Epithelial cell of proximal tubule (primary cell): ENCODE measurements around the gene POC1A. TPM values are rescaled to one million over a fixed set of nuclear protein-coding genes. Genes with fewer than 3 reads are reported as not detected.

Experiments
- DNase-seq: peaks from one replicate; pipeline ENCODE4 v3.0.0-alpha.2; 2011; ENCODE audit warnings: low read depth
- H3K4me3 ChIP-seq: 2 replicates; pipeline ENCODE4 v1.5.1; 2011; ENCODE audit warnings: low read depth, mild to moderate bottlenecking, low read length
- CTCF ChIP-seq: conservative IDR thresholded peaks from 2 replicates; pipeline ENCODE4 v1.5.1; 2012; ENCODE audit warnings: low read depth, mild to moderate bottlenecking, low read length
- total RNA-seq: library from RNA; depleted of rRNA; stranded (reverse); fragments of >200 nt; gene quantifications from 2 replicates; pipeline ENCODE4 v1.2.3, GENCODE V29; 2015

POC1A gene
- total RNA-seq, 1 donor from 2014 or later = 15.7 TPM

- no peak for TF ChIP-seq CTCF
- no peak overlapping the region for H3K4me3 ChIP-seq
- no peak for DNase-seq
These were observed 22.2 kb downstream of the POC1A start for GRCh38 chr3:52132041-52132440.

DNA sequence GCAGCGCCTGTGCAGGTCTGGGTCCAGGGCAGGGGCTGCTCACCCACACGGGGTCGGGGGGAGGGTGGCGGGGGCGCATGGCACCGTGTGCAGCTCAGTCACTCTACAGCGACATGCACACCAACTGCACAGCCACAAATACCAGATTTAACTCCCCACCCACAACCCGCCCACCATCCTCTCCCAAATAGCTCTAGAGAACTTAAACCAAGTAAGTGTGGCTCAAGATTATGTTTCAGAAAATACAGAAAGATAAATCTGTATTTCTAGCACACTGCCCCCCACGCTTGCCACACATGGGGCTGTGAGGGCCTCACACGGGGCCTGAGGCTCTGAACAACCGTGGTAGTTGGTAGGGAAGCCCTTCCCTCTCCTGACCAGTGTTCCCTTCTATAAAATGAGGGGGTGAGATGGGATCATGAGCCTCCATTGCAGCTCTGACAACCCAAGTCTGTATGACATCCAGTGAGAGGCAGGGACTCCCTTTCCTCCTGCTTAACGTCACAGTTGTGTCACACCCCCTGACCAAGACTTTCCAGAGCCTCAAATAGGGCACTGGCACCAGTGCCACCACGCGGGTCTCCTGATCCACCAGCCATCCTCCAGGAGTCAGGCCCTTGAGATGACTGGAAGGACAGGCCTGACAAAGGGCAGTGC, 23.1 kb downstream of the POC1A start:
- DNase-seq = no peak
- no peak for TF ChIP-seq CTCF

DNA sequence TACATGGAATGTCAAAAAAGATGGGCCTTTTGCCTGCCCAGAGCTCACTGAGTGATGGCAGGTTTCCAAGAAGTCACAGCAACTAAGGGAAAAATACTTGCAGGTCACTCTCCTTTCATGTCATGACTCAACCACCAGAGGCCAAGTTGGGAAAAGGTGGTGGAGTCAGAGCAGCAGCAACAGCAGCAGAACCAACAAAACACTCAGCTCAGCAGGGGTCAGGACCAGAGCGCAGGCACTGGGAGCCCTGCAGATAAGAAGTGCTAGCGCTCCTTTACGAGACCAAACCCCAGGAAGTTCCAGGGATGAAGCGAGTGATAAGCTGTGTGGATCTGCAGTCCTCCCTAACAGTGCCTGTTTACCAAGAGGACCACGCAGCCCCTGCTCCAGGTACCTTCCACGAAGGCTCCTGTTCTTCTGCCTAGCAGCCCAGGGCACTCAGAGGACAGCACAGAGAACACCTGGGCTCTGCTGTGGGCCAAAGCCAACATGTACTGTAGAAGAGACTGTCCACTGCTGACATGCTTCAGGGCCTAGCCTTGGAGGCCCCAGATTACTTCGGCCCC, 26.0 kb downstream of the POC1A start:
- peak; percentile 41 for DNase-seq
- no peak overlapping the region for H3K4me3 ChIP-seq
- peak; percentile 22 for TF ChIP-seq CTCF

More for the DNA sequence above, 23.1 kb downstream of the POC1A start:
- no peak overlapping the region for H3K4me3 ChIP-seq

DNA sequence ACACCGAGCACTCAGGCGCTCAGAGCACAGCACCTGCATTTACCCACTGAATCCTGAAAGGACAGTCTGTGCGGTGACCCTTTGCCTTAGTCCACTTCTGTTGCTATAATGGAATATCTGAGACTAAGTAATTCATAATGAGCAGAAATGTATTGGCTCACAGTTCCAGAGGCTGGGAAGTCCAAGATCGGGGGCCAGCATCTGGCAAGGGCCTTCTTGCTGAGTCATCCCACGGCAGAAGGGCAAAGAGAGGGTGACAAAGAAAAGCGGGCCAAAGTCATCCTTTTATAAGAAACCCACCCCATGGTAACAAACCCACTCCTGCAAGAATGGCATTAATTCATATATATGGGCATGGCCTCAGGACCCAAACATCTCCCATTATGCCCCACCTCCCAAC, 27.7 kb downstream of the POC1A start:
- no peak overlapping the region for H3K4me3 ChIP-seq
- DNase-seq = no peak
- no peak for TF ChIP-seq CTCF

DNA sequence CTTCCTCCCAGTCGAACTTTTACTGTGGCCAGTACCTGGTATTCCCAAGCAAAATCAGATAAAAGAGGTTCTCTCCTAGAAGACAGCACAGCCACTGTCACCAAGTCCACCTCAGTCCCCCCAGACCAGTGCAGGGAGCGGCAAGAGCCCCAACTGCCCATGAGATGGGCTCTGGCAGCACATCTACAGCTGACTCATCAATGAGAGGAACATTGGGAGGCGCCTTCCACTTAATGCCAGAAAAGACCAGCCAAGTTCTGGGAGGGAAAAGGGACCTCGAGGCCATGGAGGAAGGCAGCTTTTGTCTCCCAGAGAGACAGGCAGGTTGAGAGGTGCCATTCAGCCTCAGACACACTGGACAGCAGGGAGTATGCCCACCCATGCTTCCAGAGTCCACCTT, 28.2 kb downstream of the POC1A start:
- DNase-seq = no peak
- no peak for TF ChIP-seq CTCF
- H3K4me3 ChIP-seq = no peak overlapping the region

DNA sequence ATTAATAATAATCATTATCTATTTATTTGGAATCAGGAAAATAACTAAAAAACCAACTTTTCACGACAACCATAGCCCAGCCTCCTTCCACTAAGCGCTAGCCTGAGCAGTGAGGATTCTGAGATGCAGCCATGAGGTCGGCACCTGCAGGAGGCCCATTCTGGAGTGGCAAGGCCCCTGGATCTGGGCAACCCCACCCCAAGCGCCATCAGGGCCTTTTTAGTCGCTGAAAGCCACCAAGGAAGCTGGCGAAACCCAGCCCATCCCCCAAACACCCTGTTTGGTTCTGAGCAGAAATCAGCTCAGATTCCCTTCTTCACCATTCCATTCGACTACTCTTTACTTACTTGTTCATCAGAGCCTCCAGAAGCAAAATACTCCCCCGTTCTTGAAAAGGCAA, 29.5 kb downstream of the POC1A start:
- no peak for DNase-seq
- H3K4me3 ChIP-seq = no peak overlapping the region
- TF ChIP-seq CTCF = no peak

DNA sequence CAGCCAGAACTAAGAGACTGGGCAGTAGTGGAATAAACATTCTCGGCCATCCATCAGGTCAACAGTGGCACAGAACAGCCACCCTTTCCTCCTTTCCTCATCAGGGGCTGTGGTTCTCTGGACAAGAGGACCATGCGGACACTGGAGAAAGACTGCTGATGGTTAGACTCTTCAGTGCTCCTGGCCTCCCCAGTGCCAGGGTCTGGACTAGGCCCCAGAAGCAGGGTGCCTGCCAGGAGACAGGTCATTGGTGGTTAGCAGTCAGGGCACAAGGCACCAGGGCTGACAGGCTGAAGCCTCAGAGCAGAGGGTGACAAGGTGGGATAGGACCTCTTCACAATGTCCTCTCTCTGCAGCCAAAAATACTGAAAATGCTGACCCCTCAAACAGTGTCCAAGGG, 30.1 kb downstream of the POC1A start:
- no peak overlapping the region for H3K4me3 ChIP-seq
- no peak for DNase-seq
- TF ChIP-seq CTCF = no peak
